ENCODE data around the gene DENND1A. TPM values are rescaled to one million over a fixed set of nuclear protein-coding genes. Genes with fewer than 3 reads are reported as not detected.

DENND1A gene
- total RNA-seq, 4 donors from 2014 or later, result 20.9 to 33.6 (median 23.7) TPM

- WGBS, 2 donors (ENCODE audit: low coverage in 1 of 2), result 71 to 100% methylated on average over 1 to 2 of the region's 2 CpGs
- Histone ChIP-seq H3K9me3 (no peaks in the 10 kb centered on the region), H3K36me3 (no peaks in the 10 kb centered on the region), H3K27ac (no peak overlapping the region), H3K27me3 (no peaks in the 10 kb centered on the region), H3K4me3 (no peak overlapping the region), H3K4me1 (peaks cover 0 to 9% (median 4%) of the 10 kb centered on the region in 3 donors)
- TF ChIP-seq POLR2AphosphoS5 (IDR thresholded peaks at IDR 0.05), result no peak
- no peak for TF ChIP-seq EP300 (IDR thresholded peaks at IDR 0.05)
- TF ChIP-seq, protein P1, sequence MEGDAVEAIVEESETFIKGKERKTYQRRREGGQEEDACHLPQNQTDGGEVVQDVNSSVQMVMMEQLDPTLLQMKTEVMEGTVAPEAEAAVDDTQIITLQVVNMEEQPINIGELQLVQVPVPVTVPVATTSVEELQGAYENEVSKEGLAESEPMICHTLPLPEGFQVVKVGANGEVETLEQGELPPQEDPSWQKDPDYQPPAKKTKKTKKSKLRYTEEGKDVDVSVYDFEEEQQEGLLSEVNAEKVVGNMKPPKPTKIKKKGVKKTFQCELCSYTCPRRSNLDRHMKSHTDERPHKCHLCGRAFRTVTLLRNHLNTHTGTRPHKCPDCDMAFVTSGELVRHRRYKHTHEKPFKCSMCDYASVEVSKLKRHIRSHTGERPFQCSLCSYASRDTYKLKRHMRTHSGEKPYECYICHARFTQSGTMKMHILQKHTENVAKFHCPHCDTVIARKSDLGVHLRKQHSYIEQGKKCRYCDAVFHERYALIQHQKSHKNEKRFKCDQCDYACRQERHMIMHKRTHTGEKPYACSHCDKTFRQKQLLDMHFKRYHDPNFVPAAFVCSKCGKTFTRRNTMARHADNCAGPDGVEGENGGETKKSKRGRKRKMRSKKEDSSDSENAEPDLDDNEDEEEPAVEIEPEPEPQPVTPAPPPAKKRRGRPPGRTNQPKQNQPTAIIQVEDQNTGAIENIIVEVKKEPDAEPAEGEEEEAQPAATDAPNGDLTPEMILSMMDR (IDR thresholded peaks at IDR 0.05), result peak in 2 of 4 experiments; percentile 16 to 44
- no peak for ATAC-seq
Measured at GRCh38 chr9:123724211-123724796, 205.6 kb downstream of the DENND1A start.

- Histone ChIP-seq H3K27ac (no peak overlapping the region), H3K27me3 (no peaks in the 10 kb centered on the region), H3K4me1 (peaks cover 0 to 9% (median 4%) of the 10 kb centered on the region in 3 donors), H3K4me3 (no peak overlapping the region), H3K36me3 (no peaks in the 10 kb centered on the region), H3K9me3 (no peaks in the 10 kb centered on the region)
- 98 to 100% methylated on average over 2 to 4 of the region's 4 CpGs for WGBS, 2 donors (ENCODE audit: low coverage in 1 of 2)
- TF ChIP-seq POLR2A (IDR thresholded peaks at IDR 0.05) (no peak), POLR2AphosphoS5 (IDR thresholded peaks at IDR 0.05) (no peak), EP300 (IDR thresholded peaks at IDR 0.05) (no peak)
- TF ChIP-seq, protein P1 (IDR thresholded peaks at IDR 0.05), result no peak
- no peak for ATAC-seq
Measured at GRCh38 chr9:123723135-123723875, 206.6 kb downstream of the DENND1A start.

GRCh38 chr9:123722378-123722777, 207.5 kb downstream of the DENND1A start:
- 94 to 96% methylated on average over 3 to 4 of the region's 4 CpGs for WGBS, 2 donors (ENCODE audit: low coverage in 1 of 2)
- no peak overlapping the region for H3K27ac ChIP-seq
- no peak for ATAC-seq
- H3K9me3 ChIP-seq, result no peaks in the 10 kb centered on the region
- H3K36me3 ChIP-seq, result no peaks in the 10 kb centered on the region
- H3K4me1 ChIP-seq, result peaks cover 0 to 9% (median 4%) of the 10 kb centered on the region in 3 donors
- TF ChIP-seq POLR2AphosphoS5 (IDR thresholded peaks at IDR 0.05) (no peak), EP300 (IDR thresholded peaks at IDR 0.05) (no peak), POLR2A (IDR thresholded peaks at IDR 0.05) (no peak)
- TF ChIP-seq, protein P1 (IDR thresholded peaks at IDR 0.05), result no peak
- H3K4me3 ChIP-seq, result no peak overlapping the region
- H3K27me3 ChIP-seq, result no peaks in the 10 kb centered on the region

- TF ChIP-seq, protein P1 (IDR thresholded peaks at IDR 0.05), result no peak
- TF ChIP-seq POLR2A (IDR thresholded peaks at IDR 0.05), result no peak
- no peak for TF ChIP-seq EP300 (IDR thresholded peaks at IDR 0.05)
- TF ChIP-seq POLR2AphosphoS5 (IDR thresholded peaks at IDR 0.05), result no peak
- no peak for ATAC-seq
- WGBS, 2 donors (ENCODE audit: low coverage in 1 of 2), result 100% methylated on average over 1 of the region's 1 CpG
Measured at GRCh38 chr9:123718188-123718587, 211.7 kb downstream of the DENND1A start.

More at GRCh38 chr9:123718188-123718587, 211.7 kb downstream of the DENND1A start:
- Histone ChIP-seq H3K9me3 (no peaks in the 10 kb centered on the region), H3K4me3 (no peak overlapping the region), H3K27me3 (no peaks in the 10 kb centered on the region), H3K27ac (no peak overlapping the region), H3K36me3 (no peaks in the 10 kb centered on the region), H3K4me1 (no peaks in the 10 kb centered on the region)
